ENCODE measurements around the gene CPSF2.

- TF ChIP-seq CTCF (IDR thresholded peaks at IDR 0.05; ENCODE audit: low read length) (no peak), EZH2 (IDR thresholded peaks at IDR 0.05; ENCODE audit: borderline replicate concordance, low read length) (no peak)
These were observed 51.9 kb downstream of the CPSF2 start for GRCh38 chr14:92173668-92174067.

Data from OCI-LY1 (cell line).